Loucy (cell line): ENCODE measurements around the gene AHRR.

Source experiments
- H2AFZ ChIP-seq: fragments of 200-600 bp; sonication (generic); 2 replicates; pipeline ENCODE4 v1.6.0; 2016; ENCODE audit warnings: antibody characterized with exemption, mild to moderate bottlenecking, low read length, moderate library complexity
- H3F3A ChIP-seq: fragments of 200-600 bp; 2 replicates; pipeline ENCODE4 v1.6.0; 2016; ENCODE audit warnings: antibody characterized with exemption, low read depth, mild to moderate bottlenecking
- H3K27me3 ChIP-seq: fragments of 200-600 bp; sonication (generic); 2 replicates; pipeline ENCODE4 v1.6.1; 2014; ENCODE audit warnings: low read length, mild to moderate bottlenecking; ENCODE audit not compliant: insufficient read depth, poor library complexity, severe bottlenecking
- H3K36me3 ChIP-seq: fragments of 200-600 bp; sonication (generic); 2 replicates; pipeline ENCODE4 v1.6.1; 2016; ENCODE audit warnings: low read length; ENCODE audit not compliant: insufficient read depth
- H3K4me1 ChIP-seq: fragments of 200-600 bp; sonication (generic); 2 replicates; pipeline ENCODE4 v1.5.1; 2014; ENCODE audit warnings: low read length, mild to moderate bottlenecking; ENCODE audit not compliant: insufficient read depth, poor library complexity, severe bottlenecking
- H3K4me2 ChIP-seq: fragments of 200-600 bp; sonication (generic); 2 replicates; pipeline ENCODE4 v1.6.0; 2014; ENCODE audit warnings: antibody characterized with exemption, low read length, low read depth, mild to moderate bottlenecking; ENCODE audit not compliant: poor library complexity, severe bottlenecking
- H3K4me3 ChIP-seq: fragments of 200-600 bp; sonication (generic); 2 replicates; pipeline ENCODE4 v1.5.1; 2014; ENCODE audit warnings: low read length, mild to moderate bottlenecking, mixed read lengths; ENCODE audit not compliant: poor library complexity, severe bottlenecking
- H3K79me2 ChIP-seq: fragments of 200-600 bp; sonication (generic); 2 replicates; pipeline ENCODE4 v1.6.1; 2014; ENCODE audit warnings: low read length; ENCODE audit not compliant: insufficient read depth
- H3K9ac ChIP-seq: fragments of 200-600 bp; sonication (generic); 2 replicates; pipeline ENCODE4 v1.6.0; 2014; ENCODE audit warnings: mild to moderate bottlenecking, low read depth, low read length, moderate library complexity; ENCODE audit not compliant: poor library complexity, severe bottlenecking
- H3K9me2 ChIP-seq: fragments of 200-600 bp; sonication (generic); replicated peaks from 2 replicates; pipeline ENCODE4 v1.6.1; 2016; ENCODE audit warnings: low read depth, low read length, mixed read lengths
- H3K9me3 ChIP-seq: fragments of 200-600 bp; sonication (generic); 2 replicates; pipeline ENCODE4 v1.6.1; 2014; ENCODE audit warnings: mild to moderate bottlenecking, antibody characterized with exemption, low read length, low read depth; ENCODE audit not compliant: insufficient read depth
- H4K20me1 ChIP-seq: fragments of 200-600 bp; sonication (generic); 2 replicates; pipeline ENCODE4 v1.6.0; 2014; ENCODE audit warnings: antibody characterized with exemption, low read length, mild to moderate bottlenecking; ENCODE audit not compliant: insufficient read depth, poor library complexity, severe bottlenecking
- EZH2phosphoT487 ChIP-seq: fragments of 200-600 bp; IDR thresholded peaks from 2 replicates; pipeline ENCODE4 v1.6.1; 2018; ENCODE audit warnings: antibody characterized with exemption, mild to moderate bottlenecking, moderate library complexity, borderline replicate concordance
- TF ChIP-seq, protein P1 (sequence below): fragments of 200-600 bp; sonication (generic); conservative IDR thresholded peaks from 2 replicates; pipeline ENCODE4 v1.5.1; 2014; ENCODE audit warnings: mild to moderate bottlenecking, antibody characterized with exemption, low read length

Gene AHRR

DNA sequence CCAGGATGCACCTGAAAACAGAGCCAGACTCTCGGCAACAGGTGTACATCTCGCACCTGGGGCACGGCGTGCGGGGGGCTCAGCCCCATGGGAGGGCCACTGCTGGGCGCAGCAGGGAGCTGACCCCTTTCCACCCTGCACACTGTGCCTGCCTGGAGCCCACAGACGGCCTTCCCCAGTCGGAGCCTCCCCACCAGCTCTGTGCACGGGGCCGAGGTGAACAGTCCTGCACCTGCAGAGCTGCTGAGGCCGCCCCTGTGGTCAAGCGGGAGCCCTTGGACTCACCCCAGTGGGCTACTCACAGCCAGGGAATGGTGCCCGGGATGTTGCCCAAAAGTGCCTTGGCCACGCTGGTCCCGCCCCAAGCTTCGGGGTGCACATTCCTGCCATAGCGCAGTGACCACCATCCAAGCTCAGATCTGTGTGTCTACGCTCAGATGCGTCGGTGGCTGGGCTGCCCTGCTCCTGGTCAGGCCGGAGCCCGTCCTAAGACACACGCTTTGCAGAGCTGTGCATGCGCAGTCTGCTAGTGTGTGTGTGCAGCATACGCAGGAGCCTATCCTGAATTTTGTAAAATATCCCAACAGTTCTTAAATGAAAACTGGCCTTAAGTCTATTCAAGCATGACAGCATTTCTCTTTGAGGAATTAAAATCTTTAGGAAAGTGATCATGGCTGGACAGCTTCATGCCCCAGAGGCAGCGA is 113.1 kb downstream of the AHRR start:
- Histone ChIP-seq H2AFZ (no peak overlapping the region), H3K4me3 (no peak overlapping the region), H3K27me3 (no peaks in the 10 kb centered on the region), H3K9me2 (no peaks in the 10 kb centered on the region), H3K4me1 (peaks cover 39% of the 10 kb centered on the region), H3F3A (no peaks in the 10 kb centered on the region), H3K4me2 (no peak overlapping the region), H3K9me3 (no peaks in the 10 kb centered on the region), H3K79me2 (no peaks in the 10 kb centered on the region), H3K36me3 (no peaks in the 10 kb centered on the region), H4K20me1 (no peaks in the 10 kb centered on the region), H3K9ac (no peak overlapping the region)
- TF ChIP-seq EZH2phosphoT487 = no peak
- TF ChIP-seq, protein P1, sequence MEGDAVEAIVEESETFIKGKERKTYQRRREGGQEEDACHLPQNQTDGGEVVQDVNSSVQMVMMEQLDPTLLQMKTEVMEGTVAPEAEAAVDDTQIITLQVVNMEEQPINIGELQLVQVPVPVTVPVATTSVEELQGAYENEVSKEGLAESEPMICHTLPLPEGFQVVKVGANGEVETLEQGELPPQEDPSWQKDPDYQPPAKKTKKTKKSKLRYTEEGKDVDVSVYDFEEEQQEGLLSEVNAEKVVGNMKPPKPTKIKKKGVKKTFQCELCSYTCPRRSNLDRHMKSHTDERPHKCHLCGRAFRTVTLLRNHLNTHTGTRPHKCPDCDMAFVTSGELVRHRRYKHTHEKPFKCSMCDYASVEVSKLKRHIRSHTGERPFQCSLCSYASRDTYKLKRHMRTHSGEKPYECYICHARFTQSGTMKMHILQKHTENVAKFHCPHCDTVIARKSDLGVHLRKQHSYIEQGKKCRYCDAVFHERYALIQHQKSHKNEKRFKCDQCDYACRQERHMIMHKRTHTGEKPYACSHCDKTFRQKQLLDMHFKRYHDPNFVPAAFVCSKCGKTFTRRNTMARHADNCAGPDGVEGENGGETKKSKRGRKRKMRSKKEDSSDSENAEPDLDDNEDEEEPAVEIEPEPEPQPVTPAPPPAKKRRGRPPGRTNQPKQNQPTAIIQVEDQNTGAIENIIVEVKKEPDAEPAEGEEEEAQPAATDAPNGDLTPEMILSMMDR = no peak

DNA sequence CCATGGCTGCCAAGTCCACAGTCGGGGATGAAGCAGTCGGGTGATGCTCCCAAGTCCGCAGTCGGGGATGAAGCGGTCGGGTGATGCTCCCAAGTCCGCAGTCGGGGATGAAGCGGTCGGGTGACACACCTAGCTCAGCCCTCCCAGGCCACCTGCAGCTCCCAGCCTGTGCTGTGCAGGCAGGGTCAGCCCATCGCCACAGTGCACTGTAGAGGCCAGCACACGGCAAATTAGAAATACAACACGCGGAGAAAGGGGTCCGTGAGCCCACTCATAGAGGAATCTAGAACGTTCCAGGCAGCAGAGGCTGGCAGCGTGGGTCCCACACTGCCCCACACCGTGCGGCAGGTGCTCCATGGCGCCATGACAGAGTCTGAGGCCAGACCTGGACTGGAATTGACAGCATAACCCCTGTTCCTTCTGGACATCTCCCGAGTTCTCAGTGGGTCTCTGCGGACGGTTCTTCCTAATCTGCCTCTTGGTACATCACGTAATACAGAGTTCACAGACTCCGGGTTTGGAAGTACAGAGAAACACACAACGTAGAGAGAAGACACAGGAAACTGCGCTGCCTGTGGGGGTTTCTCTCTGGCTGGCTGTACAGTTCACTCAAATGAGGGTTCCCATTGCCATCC is 113.8 kb downstream of the AHRR start:
- Histone ChIP-seq H3K4me3 (no peak overlapping the region), H3K4me1 (peaks cover 45% of the 10 kb centered on the region), H3K9me2 (no peaks in the 10 kb centered on the region), H2AFZ (no peak overlapping the region), H3K27me3 (no peaks in the 10 kb centered on the region), H3K4me2 (no peak overlapping the region), H3K36me3 (no peaks in the 10 kb centered on the region), H4K20me1 (no peaks in the 10 kb centered on the region), H3K9me3 (no peaks in the 10 kb centered on the region), H3K9ac (no peak overlapping the region), H3K79me2 (no peaks in the 10 kb centered on the region), H3F3A (no peaks in the 10 kb centered on the region)
- TF ChIP-seq, protein P1 = no peak
- TF ChIP-seq EZH2phosphoT487 = no peak

DNA sequence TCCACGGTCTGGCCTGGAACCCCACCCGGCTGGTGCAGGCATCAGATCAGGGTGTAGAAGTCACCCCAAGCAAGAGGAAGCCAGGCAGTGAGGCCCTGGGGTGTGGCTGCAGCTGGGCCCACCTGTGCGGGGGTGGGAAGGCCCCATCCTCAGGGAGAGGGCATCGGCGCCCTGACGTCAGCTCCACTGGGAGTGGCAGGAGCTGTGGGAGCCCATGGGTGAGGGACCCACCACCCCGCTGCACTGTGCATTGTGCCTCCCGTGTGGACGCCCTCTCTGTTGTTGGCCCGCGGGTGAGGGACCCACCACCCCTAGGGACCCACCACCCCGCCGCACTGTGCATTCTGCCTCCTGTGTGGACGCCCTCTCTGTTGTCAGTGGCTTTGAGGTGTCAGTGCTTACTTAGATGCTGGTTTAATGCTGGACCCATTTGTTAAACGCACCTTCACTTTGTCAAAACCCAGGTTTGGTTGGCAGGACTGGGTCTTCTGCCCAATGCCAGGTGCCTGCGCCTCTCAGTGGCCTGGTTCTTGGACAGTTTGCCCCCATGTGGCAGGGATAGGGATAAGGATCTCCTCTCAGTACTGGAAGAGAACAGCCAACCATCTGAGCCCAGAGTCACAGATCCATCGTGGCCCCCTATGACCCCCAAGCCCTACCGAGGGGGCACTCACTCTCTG is 114.6 kb downstream of the AHRR start:
- no peak for TF ChIP-seq EZH2phosphoT487
- TF ChIP-seq, protein P1 = peak; percentile 55
- Histone ChIP-seq H3K4me2 (peak overlapping the region; percentile 17), H3K9me3 (no peaks in the 10 kb centered on the region), H3K4me1 (peaks cover 53% of the 10 kb centered on the region), H3F3A (no peaks in the 10 kb centered on the region), H2AFZ (no peak overlapping the region), H3K4me3 (no peak overlapping the region), H3K27me3 (no peaks in the 10 kb centered on the region), H3K9ac (no peak overlapping the region), H3K9me2 (no peaks in the 10 kb centered on the region), H4K20me1 (no peaks in the 10 kb centered on the region), H3K79me2 (no peaks in the 10 kb centered on the region), H3K36me3 (no peaks in the 10 kb centered on the region)
